HG03469 (cell line): Measurements from ENCODE around the gene GYG1.

Source experiments
- ATAC-seq: cut with Tn5 transposase; IDR thresholded peaks from one replicate; pipeline ENCODE4 v1.9.1; 2021; ENCODE audit warnings: mild to moderate bottlenecking, moderate library complexity, moderate number of reproducible peaks; ENCODE audit not compliant: unreplicated experiment

The GYG1 gene

DNA sequence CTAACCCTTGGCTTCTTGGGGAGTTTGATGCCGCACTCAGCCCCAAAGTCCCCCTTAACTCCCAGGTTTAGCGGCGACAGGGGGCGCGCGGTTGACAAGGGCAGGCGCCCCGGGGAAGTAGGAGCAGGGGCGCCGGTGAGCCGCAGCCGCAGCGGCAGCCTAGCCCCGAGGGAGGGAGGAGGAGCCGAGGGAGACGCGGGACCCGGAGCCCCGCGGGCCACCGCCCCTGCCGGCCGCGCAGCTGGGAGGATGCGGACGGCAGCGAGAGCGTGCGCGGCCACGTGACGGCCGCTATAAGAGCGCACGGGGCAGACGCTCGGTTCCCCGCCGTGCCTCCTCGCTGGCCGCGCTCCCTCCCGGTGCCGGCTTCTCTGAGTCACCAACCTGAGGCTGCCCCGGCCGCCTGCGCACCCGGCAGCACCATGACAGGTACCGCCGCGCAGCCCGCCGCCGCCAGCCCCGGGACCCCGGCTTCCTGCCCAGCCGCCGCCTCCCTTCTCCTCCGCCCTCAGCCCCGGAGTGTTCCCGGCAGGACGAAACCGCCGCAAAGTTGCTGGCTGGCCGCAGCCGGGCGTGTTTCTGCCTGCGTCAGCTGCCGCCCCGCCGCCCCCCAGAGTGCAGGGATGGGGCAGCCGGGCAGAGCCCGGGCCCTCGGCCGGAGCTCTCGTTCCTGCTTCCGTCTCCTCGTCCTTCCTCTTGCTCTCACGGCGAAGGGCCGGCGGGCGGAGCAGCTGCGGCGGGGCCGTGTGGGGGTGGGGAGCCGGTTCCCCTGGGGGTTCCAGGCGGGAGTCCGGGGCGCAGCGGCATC lies at the start of gene GYG1:
Gene GYG1 (plus strand): TSS at position 322 of the 808 bp plus-strand sequence. CDS start 101 bp downstream, at position 423.
- ATAC-seq, result peak; percentile 81

DNA sequence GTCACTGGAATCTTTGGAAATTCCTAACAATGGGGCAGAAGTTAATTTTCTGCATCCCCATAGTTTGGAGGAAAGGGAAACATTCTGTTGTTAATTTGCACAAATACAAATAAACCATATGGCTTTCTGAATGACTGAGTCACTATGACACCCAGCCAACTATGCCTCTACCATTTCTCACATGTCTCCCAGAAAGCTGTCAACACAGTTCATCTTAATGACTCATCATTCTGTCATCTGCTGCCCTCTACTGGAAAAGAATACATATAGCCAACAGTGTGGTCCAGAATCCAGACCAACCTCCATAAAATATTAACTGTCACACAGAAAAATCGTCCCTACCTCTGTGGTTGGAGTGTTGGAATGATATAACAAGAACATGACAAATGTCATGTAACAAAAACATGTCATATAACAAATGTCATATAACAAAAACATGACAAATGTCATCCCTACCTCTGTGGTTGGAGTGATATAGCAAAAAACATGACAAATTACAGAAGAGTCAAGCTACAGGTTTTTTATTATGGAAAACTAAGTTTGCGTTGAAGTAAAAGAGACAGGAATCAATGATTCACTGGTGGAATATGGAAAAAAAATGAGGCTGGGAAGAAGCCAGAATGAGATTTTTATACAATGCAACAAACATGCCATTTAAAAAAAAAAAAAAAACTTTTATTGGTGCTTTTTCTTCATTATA lies 47.7 kb upstream of the GYG1 start:
- peak; percentile 96 for ATAC-seq

DNA sequence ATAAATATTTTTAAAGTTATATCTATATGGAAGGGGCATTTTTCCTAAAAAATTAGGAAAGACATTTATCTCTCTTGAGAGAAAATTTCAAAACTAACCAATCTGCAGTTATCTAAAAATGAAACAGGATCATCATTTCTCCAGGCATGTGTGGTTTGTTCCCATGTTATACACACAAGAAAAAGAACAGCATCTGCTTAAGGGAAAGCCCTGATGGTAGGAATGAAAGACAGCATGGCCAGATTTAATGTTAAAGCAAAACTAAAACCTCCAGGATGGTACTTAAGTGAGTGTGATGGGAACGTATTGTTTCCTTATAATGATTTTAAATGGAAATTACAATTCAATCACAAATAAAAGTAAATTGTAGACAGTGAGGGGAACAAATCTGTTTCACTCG lies 46.2 kb upstream of the GYG1 start:
- ATAC-seq, result no peak

DNA sequence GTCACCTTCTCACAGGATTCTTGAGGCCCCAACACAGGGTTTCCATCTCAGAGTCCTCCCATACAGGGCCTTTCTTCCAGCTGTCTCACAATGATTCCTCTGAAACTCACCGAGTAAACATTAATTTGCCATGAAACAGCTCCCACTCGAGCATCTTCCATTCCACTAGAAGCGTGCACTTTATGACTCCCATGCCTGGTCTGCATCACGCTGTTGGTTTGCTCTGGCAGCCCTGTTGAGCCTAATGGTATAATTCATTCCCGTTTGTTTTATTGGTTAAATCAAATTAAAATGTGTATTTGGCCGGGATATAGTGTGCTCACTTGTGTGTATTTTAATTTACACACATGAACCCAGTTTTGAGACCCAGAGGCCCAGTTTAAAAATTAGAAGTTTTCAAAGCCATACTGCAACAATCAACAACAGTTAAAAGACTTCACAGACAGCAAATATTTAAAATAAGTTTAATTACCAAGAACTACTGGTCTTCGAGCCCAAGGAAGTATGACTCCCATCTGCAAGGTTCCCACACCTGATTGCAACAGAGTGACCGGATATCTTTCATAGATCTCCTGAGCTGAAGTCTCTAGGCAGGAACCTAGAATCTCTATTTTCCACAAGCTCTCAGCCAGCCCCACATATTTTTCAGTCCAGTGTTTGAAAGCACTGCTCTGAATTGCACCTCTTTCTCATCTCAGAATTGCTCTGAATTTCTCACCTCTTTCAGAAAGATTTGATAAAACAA lies 42.3 kb upstream of the GYG1 start:
- no peak for ATAC-seq

DNA sequence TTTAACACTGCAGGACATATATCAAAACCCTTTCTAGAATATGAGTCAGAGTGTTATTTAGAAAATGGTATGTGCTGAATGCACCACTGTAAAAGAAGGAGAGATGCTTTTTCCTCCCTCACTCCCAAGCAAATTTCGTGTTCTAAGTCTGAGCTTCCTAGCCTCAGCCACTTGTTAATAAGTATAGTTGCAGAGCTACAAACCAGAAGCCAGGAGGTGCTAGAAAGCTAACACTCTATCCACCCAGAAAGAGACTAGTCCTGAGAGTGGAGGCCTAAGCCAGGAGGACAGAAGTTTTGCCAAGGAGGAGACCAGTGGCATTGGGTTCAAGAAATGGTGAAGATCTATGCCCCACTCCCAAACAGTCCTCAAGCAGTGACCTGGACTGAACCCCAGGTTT lies 40.5 kb upstream of the GYG1 start:
- ATAC-seq, result no peak

DNA sequence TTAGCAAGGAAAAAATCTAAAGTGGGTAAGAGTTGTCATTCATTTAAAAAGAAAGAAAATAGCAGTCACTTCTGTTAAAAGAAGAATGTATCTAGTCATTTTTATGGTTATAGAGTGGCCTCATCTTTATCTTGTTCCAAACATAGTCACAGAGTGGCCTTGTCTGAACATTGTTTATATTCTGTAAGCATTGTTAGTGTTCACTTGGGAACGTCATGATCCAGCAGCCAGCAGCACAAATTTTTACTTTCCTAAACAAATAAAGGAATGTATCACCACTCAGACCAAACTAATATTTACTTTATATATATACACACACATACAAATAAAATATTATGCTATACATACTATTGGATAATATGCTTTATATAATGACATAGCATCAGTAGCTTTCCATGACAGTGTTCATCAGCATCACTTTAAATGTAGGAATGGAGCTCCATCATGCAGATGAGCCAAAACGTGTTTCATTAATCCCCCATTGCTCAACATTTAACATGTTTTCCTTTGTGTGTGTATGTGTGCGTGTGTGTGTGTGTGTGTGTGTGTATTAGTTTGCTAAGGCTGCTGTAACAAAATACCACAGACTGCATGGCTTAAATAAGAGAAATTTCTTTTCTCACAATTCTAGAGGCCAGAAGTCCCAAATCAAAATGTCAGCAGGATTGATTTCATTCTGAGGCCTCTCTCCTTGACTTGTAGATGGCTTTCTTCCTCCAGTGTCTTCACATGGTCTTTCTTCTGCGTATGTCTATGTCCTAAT lies 39.6 kb upstream of the GYG1 start:
- no peak for ATAC-seq

DNA sequence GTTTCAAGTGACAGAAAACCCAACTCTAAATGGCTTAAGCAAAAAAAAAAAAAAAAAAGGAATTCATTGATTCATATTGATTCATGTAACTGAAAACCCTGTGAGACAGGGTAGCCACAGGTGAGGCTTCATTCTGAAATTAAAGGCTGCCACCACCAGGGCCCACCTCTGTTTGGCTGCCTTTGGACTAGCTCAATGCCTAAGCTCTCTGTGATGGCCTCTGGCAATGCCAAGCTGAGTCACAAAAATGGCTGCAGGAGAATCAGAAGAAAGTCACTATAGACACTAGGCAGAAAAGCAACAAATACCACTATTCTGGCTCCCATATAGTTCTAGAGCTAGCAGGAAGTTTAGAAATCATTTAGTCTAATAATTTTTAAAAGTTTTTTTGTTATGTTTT lies 38.2 kb upstream of the GYG1 start:
- no peak for ATAC-seq

DNA sequence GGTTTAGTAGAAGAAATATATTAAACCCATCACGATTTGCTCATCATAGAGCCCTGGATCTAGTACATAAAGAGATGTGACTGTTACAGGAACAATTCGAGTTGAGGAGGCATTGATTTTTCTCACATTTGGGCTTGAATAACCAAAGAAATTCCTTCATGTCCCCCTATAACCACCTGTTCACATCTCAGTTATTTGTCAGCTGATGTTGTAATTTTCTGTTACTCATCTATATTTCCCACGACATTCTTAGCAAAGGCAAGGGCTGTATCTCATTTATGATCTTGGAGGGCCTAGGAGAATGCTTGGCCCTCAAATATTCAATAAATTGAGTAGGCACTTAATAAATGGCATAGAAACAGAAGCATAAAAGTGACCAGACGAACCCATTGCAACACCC lies 36.4 kb upstream of the GYG1 start:
- ATAC-seq, result no peak

DNA sequence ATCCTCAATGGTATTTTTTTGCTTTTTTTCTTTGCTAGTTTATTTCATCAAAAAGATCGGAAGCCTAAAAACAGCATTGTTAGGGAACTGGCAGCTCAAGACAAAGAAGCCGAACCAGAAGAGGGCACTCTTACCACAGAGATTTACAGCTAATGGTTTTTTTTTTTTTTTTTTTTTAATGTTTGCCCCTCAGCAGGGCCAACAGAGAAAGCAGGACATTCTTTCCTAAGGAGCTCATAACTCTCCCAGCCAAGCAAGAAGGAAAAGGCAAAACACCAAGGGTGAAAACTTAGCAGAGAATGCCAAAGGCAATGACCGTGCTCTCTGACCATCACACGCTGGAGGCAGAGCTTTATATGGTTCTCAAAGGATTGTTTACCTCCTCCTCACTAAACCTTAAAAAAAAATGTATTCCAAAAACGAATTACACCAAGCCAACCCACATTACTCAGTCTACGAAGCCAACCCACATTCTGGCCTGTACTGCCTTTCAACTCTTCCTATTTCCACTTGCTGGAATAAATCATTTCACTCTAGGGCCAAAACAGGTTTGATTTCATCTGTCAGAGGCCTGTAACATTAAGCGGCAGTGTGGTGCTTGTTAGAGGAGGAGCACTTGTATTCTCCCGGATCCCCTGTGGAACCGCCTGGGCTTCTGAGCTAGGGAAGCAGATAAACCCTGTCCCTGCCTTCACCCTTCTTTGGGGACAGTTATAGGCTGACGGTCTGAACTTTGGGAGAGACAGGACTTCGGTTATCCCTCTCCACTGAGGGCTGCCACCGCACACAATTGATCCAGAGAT lies 35.6 kb upstream of the GYG1 start:
- no peak for ATAC-seq

DNA sequence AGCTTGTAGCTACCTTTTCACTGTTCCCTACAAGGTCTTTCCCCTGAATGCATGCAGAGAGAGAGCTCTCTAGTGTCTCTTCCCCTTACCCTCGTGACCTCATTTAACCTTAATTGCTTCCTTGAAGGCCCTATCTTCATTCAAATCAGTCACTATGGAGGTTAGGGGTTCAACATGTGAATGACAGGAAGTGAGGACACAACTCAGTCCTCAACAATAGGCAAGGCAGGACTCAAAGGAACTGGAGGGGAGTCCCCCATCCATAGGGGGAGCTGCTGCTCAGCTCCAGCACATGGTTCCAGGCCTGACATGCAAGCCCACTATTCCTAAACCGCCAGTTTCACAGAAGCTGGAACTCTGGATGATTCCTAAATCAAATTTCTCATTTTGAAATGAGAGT lies 33.8 kb upstream of the GYG1 start:
- peak; percentile 35 for ATAC-seq

DNA sequence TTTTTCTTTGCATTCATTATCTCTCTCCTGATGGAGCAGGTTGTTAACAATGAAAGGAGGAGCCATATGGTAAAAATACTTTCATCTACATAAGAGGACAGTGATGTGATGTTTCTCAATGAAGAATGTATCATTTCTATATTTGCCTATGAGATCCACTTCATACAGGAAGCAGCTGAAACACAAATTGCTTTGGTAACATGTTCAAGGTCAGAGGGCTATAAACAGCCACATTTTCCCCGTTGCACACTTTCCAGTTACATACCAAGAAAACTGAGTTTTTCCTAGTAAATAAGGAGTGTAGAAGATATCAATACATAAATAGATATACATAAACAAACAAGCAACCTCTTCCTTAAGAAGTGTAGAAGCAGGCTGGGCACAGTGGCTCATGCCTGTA lies 32.6 kb upstream of the GYG1 start:
- no peak for ATAC-seq

DNA sequence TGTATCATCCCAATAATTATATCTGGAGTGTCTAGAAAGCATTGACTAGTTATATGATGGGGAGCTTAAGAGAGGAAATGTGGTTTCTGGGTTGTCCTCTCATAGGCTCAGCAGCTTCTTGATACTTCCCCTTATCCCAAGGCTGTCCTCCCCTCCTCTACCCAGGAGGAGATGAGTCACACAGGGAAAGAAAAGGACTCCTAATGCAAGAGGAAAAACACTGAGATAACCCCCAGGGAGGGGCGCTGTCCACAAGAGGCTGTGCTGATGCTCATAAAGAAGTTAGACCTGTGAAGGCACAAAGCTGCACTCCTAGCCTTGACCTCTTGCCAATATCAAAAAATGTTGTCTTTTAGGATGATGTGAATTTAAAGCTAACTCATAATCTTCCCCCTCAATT lies 28.8 kb upstream of the GYG1 start:
- ATAC-seq, result no peak

DNA sequence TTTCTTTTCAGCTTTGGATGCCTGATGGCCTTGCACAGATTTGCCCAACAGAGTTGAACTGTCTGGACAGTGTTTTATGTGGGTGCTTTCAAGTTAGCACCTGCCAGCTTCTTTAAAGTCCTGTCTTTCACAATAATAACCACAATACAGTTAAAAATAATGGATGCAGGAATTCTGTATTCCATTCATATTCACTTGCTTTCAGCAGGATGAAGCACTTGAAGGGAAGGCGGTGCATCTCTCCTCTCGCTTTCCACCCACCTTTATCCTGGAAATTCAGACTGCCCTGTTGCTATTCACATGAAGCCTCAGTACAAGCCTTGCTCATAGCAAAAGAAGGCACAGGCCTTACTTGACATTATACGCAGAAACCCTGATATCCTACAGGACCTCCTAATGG lies 26.5 kb upstream of the GYG1 start:
- ATAC-seq, result no peak

DNA sequence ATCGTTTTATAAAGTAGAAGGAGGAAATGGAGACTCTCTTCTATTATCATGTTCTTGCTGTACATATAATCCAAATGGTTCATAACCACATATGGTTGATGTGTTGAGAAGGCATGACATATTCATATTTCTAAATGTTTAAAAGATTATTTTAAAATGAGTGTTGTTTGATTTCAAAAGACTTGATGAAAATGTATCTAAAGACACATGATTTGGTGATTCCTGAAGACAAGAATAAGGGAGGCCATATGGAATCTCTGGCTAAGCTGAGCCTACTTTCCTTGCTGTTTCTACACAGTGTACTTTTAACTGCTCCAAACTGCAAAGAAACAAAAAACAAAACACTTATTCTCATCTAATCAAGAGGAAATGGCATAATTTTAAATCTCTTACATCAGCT lies 23.0 kb upstream of the GYG1 start:
- no peak for ATAC-seq

DNA sequence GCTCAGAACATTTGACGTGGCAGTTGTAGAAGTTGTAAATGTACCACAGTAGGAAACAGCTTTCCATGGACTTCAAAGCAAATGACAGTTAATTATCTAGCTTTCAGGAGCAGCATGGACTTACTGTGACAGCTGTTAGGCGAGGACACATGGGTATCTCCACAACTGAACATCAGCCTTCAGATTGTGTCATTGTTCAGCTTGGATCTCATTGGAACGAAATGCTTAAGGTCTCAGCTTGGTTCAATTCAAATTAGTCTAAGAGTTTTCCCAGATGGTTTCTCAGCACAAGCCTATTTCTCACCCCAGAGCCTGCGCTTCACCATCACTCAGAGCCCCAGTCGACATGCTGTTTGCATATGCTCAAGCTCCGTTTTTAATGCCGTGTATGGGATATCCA lies 21.1 kb upstream of the GYG1 start:
- no peak for ATAC-seq

DNA sequence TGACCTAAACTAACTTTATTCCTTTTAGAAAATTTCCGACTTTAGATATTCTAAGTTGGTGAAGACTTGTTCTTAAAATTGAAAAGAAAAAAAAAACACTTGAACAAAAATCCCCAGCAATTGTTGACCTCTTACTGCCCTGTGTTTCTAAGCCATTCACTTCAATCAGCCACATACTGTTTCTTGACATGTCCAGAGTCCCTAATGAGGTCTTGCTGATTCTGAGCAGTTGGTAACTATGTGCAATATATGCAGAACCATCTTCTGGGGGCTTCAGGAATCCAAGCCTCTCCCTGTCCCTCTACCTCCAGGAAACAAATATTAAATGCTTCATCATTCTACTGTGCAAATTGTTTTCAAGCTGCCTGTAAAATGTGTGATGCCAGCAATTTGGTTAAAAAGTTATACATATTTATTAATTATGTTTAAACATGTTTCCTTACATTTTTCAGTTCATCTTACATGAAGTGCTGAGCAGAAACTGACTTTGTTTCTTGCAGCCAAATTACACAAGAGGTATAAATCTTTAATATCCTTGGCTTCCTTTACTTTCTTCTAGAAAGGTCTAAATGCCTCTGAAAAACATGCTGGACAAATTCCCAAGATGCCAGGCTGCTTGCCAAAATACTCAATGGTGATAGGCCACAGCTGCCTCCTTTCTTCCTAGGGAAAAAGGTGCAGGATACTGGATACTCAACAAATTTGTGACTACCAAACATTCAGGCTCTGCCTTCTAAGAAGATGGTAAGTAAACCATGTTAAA lies 19.8 kb upstream of the GYG1 start:
- ATAC-seq, result no peak

DNA sequence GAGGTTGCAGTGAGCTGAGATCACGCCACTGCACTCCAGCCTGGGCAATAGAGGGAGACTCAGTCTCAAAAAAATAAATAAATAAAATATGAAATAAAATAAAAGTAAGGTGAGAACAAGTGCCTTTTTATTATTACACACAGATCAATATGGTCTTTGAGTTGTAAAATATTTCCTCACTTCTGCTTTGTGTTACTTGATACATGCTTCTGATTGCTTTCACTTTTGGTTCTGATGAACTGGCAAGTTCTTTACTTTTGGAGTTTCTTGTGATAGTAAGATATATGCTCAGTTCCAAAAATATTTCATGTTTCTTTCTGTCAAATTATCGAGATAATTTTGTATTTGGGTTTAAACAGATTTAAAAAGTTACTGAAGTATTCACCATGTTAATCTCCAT lies 16.6 kb upstream of the GYG1 start:
- no peak for ATAC-seq

DNA sequence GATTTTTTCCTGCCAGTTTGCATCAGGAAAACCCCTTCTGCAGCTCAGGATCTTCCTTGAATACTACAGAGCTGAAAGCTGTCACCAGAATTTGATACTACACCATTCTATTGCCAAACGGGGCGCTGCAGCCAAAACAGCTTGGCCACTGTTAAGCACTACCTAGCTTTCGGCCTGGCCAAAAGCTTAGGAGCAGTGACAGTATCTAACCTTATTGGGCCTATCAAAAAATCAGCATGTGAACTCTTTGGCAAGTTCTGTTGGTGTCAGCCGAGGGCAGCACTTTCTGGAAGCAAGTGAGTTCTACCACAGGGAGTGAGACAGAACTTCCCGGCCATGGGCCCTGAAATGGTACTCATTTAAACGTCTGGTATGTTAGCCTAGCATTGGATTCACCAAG lies 16.1 kb upstream of the GYG1 start:
- no peak for ATAC-seq

DNA sequence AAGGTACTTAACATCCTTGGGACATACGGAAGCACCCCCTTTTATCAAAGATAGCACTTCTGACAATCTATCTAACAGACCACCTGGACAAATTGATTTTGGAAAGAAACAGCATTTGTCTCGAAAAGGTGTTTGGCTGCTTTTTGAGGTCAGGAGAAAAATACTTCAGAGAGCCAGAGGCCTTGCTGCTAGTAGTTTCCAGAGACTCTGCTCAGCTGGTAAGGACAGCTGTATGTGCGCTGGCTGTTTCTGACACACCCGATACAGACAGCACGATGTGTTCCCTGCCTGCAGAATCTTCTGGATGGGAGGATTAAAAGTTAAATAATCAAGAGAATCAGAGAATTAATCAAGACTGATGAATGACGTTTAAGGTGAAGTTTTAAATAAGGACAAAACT lies 15.6 kb upstream of the GYG1 start:
- ATAC-seq, result no peak

DNA sequence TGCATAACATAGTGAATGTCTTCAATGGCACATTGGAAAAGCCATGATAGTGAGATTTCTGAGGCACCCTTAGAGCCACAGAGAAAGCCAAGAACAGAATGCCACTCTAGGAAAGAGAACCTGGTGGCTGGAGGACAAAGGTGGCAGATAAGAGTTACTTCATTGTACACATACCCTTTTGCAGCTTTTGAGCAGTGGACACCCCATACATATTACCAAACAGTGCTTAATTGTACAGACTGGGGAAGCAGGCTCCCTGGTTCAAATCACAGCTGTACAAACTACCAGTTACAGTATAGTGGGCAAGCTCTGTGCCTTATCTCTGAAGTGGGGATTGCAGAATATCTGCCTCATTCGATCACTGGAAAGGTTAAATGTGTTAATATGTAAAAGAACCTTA lies 10.1 kb upstream of the GYG1 start:
- no peak for ATAC-seq
